ENCODE measurements around the gene COL7A1. TPM values are rescaled to one million over a fixed set of nuclear protein-coding genes. Genes with fewer than 3 reads are reported as not detected.

The COL7A1 gene
- polyA plus RNA-seq, 1 of the 3 experiments (the other 2 are of a cell fraction), result 10.8 TPM

DNA sequence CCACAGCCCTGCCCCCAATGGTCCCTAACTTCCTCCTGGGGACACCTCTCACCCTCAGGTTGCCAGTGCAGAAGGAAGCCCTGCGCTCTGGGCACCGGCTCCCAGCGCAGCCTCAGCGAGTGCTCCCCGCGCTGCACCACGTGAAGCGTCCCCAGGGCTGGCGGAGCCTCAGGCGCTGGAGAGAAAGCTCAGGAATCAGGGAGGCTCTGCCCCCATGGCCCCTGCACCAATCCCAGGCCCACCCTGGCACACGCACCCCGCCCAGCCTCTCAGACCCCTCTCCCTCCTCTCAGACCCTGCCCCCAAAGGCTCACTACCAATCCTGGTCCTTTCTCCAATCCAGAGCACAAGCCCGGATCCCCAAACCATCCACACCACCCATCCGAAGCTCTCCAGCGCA lies 6.9 kb downstream of the COL7A1 start:
- Histone ChIP-seq H3K9ac (no peak overlapping the region), H3K27ac (ENCODE audit: low read depth in 2 of 2, low read length in 1 of 2) (no peak overlapping the region), H3K4me3 (ENCODE audit: low read depth in 2 of 2, low read length in 1 of 2) (no peak overlapping the region), H3K27me3 (ENCODE audit: insufficient read depth) (no peaks in the 10 kb centered on the region), H3K9me3 (no peaks in the 10 kb centered on the region), H3K4me2 (no peak overlapping the region), H4K20me1 (ENCODE audit: insufficient read depth) (no peaks in the 10 kb centered on the region), H3K79me2 (ENCODE audit: insufficient read depth) (no peaks in the 10 kb centered on the region), H2AFZ (ENCODE audit: low read depth) (no peak overlapping the region), H3K4me1 (ENCODE audit: control insufficient read depth in 1 of 2, insufficient read depth in 2 of 2, low read depth in 1 of 2, low read length in 1 of 2) (no peaks in the 10 kb centered on the region), H3F3A (replicated peaks; ENCODE audit: insufficient read depth) (no peaks in the 10 kb centered on the region), H3K36me3 (replicated peaks in 1 of 2; ENCODE audit: control insufficient read depth in 1 of 2, insufficient read depth in 2 of 2, low read length in 1 of 2) (no peaks in the 10 kb centered on the region), H3K9me2 (no peaks in the 10 kb centered on the region)
- ChIA-PET CTCF (interaction anchor here (0.6 kb wide), 1 partner anchor 152 kb away, joined by 3 read pairs; no protein-coding TSS in a partner anchor), POLR2A (no interaction called here)
- DNase-seq, result no peak
- 98% methylated on average over 13 of the region's 15 CpGs for WGBS (ENCODE audit: low lambda C conversion rate)
- TF ChIP-seq RAD21 (IDR thresholded peaks at IDR 0.05; ENCODE audit: low read length) (no peak), EP300 (IDR thresholded peaks at IDR 0.05; ENCODE audit: borderline replicate concordance in 1 of 2, low read depth in 1 of 2, low read length in 1 of 2) (no peak), CHD2 (IDR thresholded peaks at IDR 0.05; ENCODE audit: low read length, partially characterized antibody) (no peak), NFIC (IDR thresholded peaks at IDR 0.05; ENCODE audit: borderline replicate concordance) (no peak), SMC3 (IDR thresholded peaks at IDR 0.05; ENCODE audit: low read depth, low read length) (no peak), ELF1 (IDR thresholded peaks at IDR 0.05) (no peak), TEAD4 (IDR thresholded peaks at IDR 0.05; ENCODE audit: borderline replicate concordance, insufficient read depth) (no peak), MAX (IDR thresholded peaks at IDR 0.05; ENCODE audit: low read depth) (no peak), FOXM1 (IDR thresholded peaks at IDR 0.05; ENCODE audit: low read depth) (no peak), RXRA (IDR thresholded peaks at IDR 0.05; ENCODE audit: borderline replicate concordance, low read depth) (no peak), MEF2A (IDR thresholded peaks at IDR 0.05; ENCODE audit: borderline replicate concordance, low read depth) (no peak), FOXJ3 (CRISPR knock-in tag; IDR thresholded peaks at IDR 0.05) (no peak), JUND (IDR thresholded peaks at IDR 0.05) (no peak)
- TF ChIP-seq, protein P1, sequence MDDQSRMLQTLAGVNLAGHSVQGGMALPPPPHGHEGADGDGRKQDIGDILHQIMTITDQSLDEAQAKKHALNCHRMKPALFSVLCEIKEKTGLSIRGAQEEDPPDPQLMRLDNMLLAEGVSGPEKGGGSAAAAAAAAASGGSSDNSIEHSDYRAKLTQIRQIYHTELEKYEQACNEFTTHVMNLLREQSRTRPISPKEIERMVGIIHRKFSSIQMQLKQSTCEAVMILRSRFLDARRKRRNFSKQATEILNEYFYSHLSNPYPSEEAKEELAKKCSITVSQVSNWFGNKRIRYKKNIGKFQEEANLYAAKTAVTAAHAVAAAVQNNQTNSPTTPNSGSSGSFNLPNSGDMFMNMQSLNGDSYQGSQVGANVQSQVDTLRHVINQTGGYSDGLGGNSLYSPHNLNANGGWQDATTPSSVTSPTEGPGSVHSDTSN (IDR thresholded peaks at IDR 0.05), result no peak
- TF ChIP-seq, protein P2, sequence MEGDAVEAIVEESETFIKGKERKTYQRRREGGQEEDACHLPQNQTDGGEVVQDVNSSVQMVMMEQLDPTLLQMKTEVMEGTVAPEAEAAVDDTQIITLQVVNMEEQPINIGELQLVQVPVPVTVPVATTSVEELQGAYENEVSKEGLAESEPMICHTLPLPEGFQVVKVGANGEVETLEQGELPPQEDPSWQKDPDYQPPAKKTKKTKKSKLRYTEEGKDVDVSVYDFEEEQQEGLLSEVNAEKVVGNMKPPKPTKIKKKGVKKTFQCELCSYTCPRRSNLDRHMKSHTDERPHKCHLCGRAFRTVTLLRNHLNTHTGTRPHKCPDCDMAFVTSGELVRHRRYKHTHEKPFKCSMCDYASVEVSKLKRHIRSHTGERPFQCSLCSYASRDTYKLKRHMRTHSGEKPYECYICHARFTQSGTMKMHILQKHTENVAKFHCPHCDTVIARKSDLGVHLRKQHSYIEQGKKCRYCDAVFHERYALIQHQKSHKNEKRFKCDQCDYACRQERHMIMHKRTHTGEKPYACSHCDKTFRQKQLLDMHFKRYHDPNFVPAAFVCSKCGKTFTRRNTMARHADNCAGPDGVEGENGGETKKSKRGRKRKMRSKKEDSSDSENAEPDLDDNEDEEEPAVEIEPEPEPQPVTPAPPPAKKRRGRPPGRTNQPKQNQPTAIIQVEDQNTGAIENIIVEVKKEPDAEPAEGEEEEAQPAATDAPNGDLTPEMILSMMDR (IDR thresholded peaks at IDR 0.05), result no peak
- TF ChIP-seq, protein P3, sequence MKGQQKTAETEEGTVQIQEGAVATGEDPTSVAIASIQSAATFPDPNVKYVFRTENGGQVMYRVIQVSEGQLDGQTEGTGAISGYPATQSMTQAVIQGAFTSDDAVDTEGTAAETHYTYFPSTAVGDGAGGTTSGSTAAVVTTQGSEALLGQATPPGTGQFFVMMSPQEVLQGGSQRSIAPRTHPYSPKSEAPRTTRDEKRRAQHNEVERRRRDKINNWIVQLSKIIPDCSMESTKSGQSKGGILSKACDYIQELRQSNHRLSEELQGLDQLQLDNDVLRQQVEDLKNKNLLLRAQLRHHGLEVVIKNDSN (IDR thresholded peaks at IDR 0.05; ENCODE audit: borderline replicate concordance, low read depth), result no peak
- TF ChIP-seq, protein P4, sequence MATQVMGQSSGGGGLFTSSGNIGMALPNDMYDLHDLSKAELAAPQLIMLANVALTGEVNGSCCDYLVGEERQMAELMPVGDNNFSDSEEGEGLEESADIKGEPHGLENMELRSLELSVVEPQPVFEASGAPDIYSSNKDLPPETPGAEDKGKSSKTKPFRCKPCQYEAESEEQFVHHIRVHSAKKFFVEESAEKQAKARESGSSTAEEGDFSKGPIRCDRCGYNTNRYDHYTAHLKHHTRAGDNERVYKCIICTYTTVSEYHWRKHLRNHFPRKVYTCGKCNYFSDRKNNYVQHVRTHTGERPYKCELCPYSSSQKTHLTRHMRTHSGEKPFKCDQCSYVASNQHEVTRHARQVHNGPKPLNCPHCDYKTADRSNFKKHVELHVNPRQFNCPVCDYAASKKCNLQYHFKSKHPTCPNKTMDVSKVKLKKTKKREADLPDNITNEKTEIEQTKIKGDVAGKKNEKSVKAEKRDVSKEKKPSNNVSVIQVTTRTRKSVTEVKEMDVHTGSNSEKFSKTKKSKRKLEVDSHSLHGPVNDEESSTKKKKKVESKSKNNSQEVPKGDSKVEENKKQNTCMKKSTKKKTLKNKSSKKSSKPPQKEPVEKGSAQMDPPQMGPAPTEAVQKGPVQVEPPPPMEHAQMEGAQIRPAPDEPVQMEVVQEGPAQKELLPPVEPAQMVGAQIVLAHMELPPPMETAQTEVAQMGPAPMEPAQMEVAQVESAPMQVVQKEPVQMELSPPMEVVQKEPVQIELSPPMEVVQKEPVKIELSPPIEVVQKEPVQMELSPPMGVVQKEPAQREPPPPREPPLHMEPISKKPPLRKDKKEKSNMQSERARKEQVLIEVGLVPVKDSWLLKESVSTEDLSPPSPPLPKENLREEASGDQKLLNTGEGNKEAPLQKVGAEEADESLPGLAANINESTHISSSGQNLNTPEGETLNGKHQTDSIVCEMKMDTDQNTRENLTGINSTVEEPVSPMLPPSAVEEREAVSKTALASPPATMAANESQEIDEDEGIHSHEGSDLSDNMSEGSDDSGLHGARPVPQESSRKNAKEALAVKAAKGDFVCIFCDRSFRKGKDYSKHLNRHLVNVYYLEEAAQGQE (IDR thresholded peaks at IDR 0.05; ENCODE audit: low read depth, low read length), result no peak

Measured in SK-N-SH (cell line).